ENCODE results near the gene MTSS2. TPM values are rescaled to one million over a fixed set of nuclear protein-coding genes. Genes with fewer than 3 reads are reported as not detected.

MTSS2 gene
- total RNA-seq, 1 experiment from 2014 or later, result 52.0 TPM

GRCh38 chr16:70692873-70693671, 7.2 kb upstream of the MTSS2 start:
- POLR2A ChIA-PET (ENCODE audit: unreplicated experiment), result no interaction called here
- no peaks in the 10 kb centered on the region for H3K9me3 ChIP-seq (ENCODE audit: insufficient read depth, low read depth)
- no peaks in the 10 kb centered on the region for H3K27me3 ChIP-seq (ENCODE audit: insufficient read depth, low read depth)
- peak overlapping the region; percentile 62 for H3K27ac ChIP-seq
- TF ChIP-seq EZH2 (IDR thresholded peaks at IDR 0.05; ENCODE audit: low read depth), result no peak
- TF ChIP-seq, protein P1, sequence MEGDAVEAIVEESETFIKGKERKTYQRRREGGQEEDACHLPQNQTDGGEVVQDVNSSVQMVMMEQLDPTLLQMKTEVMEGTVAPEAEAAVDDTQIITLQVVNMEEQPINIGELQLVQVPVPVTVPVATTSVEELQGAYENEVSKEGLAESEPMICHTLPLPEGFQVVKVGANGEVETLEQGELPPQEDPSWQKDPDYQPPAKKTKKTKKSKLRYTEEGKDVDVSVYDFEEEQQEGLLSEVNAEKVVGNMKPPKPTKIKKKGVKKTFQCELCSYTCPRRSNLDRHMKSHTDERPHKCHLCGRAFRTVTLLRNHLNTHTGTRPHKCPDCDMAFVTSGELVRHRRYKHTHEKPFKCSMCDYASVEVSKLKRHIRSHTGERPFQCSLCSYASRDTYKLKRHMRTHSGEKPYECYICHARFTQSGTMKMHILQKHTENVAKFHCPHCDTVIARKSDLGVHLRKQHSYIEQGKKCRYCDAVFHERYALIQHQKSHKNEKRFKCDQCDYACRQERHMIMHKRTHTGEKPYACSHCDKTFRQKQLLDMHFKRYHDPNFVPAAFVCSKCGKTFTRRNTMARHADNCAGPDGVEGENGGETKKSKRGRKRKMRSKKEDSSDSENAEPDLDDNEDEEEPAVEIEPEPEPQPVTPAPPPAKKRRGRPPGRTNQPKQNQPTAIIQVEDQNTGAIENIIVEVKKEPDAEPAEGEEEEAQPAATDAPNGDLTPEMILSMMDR (conservative IDR thresholded peaks at IDR 0.05), result no peak
- H3K9me2 ChIP-seq (ENCODE audit: insufficient read depth), result no peaks in the 10 kb centered on the region
- no peak for DNase-seq
- H3K4me2 ChIP-seq, result peak overlapping the region; percentile 68
- BruUV-seq (replicated peaks), result no TSS peak
- H3F3A ChIP-seq (ENCODE audit: insufficient read depth, low read depth), result peaks cover 54% of the 10 kb centered on the region
- H3K79me2 ChIP-seq (ENCODE audit: low read depth), result no peaks in the 10 kb centered on the region
- CTCF ChIA-PET, result no interaction called here
- intact Hi-C loops (cut with micrococcal nuclease; ENCODE audit: unreplicated experiment), result no loop called here
- no peak overlapping the region for H2AFZ ChIP-seq
- H3K4me1 ChIP-seq (replicated peaks; ENCODE audit: insufficient read depth), result peaks cover 57% of the 10 kb centered on the region
- H3K4me3 ChIP-seq, result no peak overlapping the region
- no peaks in the 10 kb centered on the region for H4K20me1 ChIP-seq (ENCODE audit: insufficient read depth)
- H3K36me3 ChIP-seq (ENCODE audit: low read depth), result no peaks in the 10 kb centered on the region

DNA sequence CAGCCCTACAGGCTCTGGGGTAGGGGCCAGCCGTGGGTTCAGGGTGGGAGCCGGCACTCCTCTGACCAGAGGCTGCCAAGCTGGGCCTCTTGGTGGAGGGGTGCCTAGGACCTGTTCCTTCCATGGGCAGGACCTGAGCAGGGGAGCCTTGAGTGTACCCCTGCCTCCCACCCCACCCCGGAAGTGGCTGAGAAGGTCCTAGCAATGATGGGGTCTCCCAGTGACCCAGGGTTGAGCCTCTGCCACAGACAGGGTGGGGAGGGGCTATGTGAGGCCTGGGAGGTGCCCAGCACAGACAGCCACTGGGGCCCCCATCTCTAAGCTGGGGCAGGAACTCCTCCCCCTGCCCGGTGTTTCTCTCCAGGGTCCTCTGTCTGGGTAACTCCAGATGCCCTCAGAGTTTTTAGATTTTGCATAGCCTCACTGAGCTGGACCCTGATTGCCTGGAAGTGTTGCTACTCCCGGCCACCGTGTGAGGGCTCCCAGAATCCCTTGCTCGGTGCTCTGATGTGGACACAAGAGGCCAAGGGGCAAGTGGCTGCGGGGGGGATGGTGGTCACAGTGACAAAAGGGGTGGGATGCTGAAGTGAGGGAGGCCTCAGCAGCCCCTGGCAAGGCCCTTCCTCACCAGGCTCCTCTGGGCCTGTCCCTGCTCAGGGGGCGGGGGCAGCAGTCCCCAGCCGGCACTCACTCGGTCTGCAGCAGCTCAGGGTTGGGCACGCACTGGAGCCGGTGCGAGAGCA, 6.4 kb upstream of the MTSS2 start:
- intact Hi-C loops (cut with micrococcal nuclease; ENCODE audit: unreplicated experiment), result no loop called here
- CTCF ChIA-PET, result no interaction called here
- no peak for DNase-seq

More for the DNA sequence above, 6.4 kb upstream of the MTSS2 start:
- no peak overlapping the region for H3K4me3 ChIP-seq
- no TSS peak for BruUV-seq (replicated peaks)
- H3K36me3 ChIP-seq (ENCODE audit: low read depth), result no peaks in the 10 kb centered on the region
- H3K4me1 ChIP-seq (replicated peaks; ENCODE audit: insufficient read depth), result peaks cover 52% of the 10 kb centered on the region
- H2AFZ ChIP-seq, result no peak overlapping the region
- H3K27me3 ChIP-seq (ENCODE audit: insufficient read depth, low read depth), result no peaks in the 10 kb centered on the region
- no peaks in the 10 kb centered on the region for H3K9me2 ChIP-seq (ENCODE audit: insufficient read depth)
- H3K79me2 ChIP-seq (ENCODE audit: low read depth), result no peaks in the 10 kb centered on the region
- H3K27ac ChIP-seq, result no peak overlapping the region
- H3F3A ChIP-seq (ENCODE audit: insufficient read depth, low read depth), result peaks cover 46% of the 10 kb centered on the region
- POLR2A ChIA-PET (ENCODE audit: unreplicated experiment), result no interaction called here
- 0 out of 2 replicates have a peak overlapping the region, but pooled peaks have one; percentile 68 for H3K4me2 ChIP-seq
- TF ChIP-seq, protein P1 (conservative IDR thresholded peaks at IDR 0.05), result no peak
- TF ChIP-seq EZH2 (IDR thresholded peaks at IDR 0.05; ENCODE audit: low read depth), result no peak
- no peaks in the 10 kb centered on the region for H3K9me3 ChIP-seq (ENCODE audit: insufficient read depth, low read depth)
- no peaks in the 10 kb centered on the region for H4K20me1 ChIP-seq (ENCODE audit: insufficient read depth)

Data from PC-9 (cell line).